GM23248 (cell line): ENCODE measurements around the gene PTH. TPM values are rescaled to one million over a fixed set of nuclear protein-coding genes. Genes with fewer than 3 reads are reported as not detected.

ENCODE experiments used
- DNase-seq: peaks from one replicate; pipeline ENCODE4 v3.0.0-alpha.2; 2015
- H2AFZ ChIP-seq: fragments of 200-600 bp; sonication (generic); 2 replicates; pipeline ENCODE4 v1.6.1; 2016; ENCODE audit warnings: antibody characterized with exemption
- H3F3A ChIP-seq: fragments of 200-600 bp; sonication (generic); 2 replicates; pipeline ENCODE4 v1.6.1; 2016; ENCODE audit warnings: mild to moderate bottlenecking, antibody characterized with exemption, mixed run types; ENCODE audit not compliant: insufficient read depth
- H3K27ac ChIP-seq: fragments of 200-600 bp; sonication (generic); 2 replicates; pipeline ENCODE4 v1.5.1; 2016; ENCODE audit warnings: mild to moderate bottlenecking
- H3K27me3 ChIP-seq: fragments of 200-600 bp; sonication (generic); replicated peaks from 2 replicates; pipeline ENCODE4 v1.6.1; 2016; ENCODE audit warnings: mild to moderate bottlenecking; ENCODE audit not compliant: insufficient read depth
- H3K36me3 ChIP-seq: fragments of 200-600 bp; sonication (generic); 2 replicates; pipeline ENCODE4 v1.6.1; 2016; ENCODE audit warnings: low read depth, mild to moderate bottlenecking
- H3K4me1 ChIP-seq: fragments of 200-600 bp; sonication (generic); 2 replicates; pipeline ENCODE4 v1.6.1; 2016; ENCODE audit warnings: mild to moderate bottlenecking; ENCODE audit not compliant: insufficient read depth
- H3K4me2 ChIP-seq: fragments of 200-600 bp; sonication (generic); one replicate; pipeline ENCODE4 v1.6.1; 2016; ENCODE audit warnings: mild to moderate bottlenecking; ENCODE audit not compliant: unreplicated experiment
- H3K4me3 ChIP-seq: fragments of 200-600 bp; sonication (generic); 2 replicates; pipeline ENCODE4 v1.5.1; 2016; ENCODE audit warnings: mild to moderate bottlenecking
- H3K79me2 ChIP-seq: fragments of 200-600 bp; sonication (generic); 2 replicates; pipeline ENCODE4 v1.6.1; 2016; ENCODE audit warnings: mild to moderate bottlenecking; ENCODE audit not compliant: insufficient read depth
- H3K9ac ChIP-seq: fragments of 200-600 bp; sonication (generic); 2 replicates; pipeline ENCODE4 v1.6.1; 2016; ENCODE audit warnings: mild to moderate bottlenecking
- H3K9me2 ChIP-seq: fragments of 200-600 bp; sonication (generic); 2 replicates; pipeline ENCODE4 v1.6.1; 2016; ENCODE audit warnings: mixed run types, mild to moderate bottlenecking, moderate library complexity; ENCODE audit not compliant: insufficient read depth
- H3K9me3 ChIP-seq: fragments of 200-600 bp; sonication (generic); one replicate; pipeline ENCODE4 v1.6.1; 2017; ENCODE audit warnings: low read depth
- H4K20me1 ChIP-seq: fragments of 200-600 bp; sonication (generic); 2 replicates; pipeline ENCODE4 v1.6.0; 2016; ENCODE audit not compliant: insufficient read depth
- EZH2 ChIP-seq: fragments of 200-600 bp; sonication (generic); IDR thresholded peaks from 2 replicates; pipeline ENCODE4 v1.6.1; 2018; ENCODE audit warnings: antibody characterized with exemption, mild to moderate bottlenecking; ENCODE audit not compliant: insufficient read depth, poor library complexity, severe bottlenecking
- EZH2phosphoT487 ChIP-seq: fragments of 200-600 bp; sonication (generic); IDR thresholded peaks from 2 replicates; pipeline ENCODE4 v1.6.1; 2018; ENCODE audit warnings: antibody characterized with exemption, moderate library complexity, mild to moderate bottlenecking, low read depth; ENCODE audit not compliant: insufficient read depth
- WGBS, 2 experiments: methylation state at CpG; one replicate each; pipeline ENCODE4 v1.1.6; 2015 to 2017; ENCODE audit warnings: low lambda C conversion rate in 2 of 2, low coverage in 1 of 2; ENCODE audit errors: missing lambda C conversion rate in 2 of 2; 5-methylcytosine and 5-hydroxymethylcytosine counted together
- in situ Hi-C: fragments of 300-500 bp; cut with MboI; formaldehyde crosslinking; loops from 2 replicates; pipeline ENCODE4 v1.15.0; 2020
- polyA plus RNA-seq: library from polyadenylated mRNA; unstranded; fragments of >200 nt; fragmentation: Nextera tagmentation; extraction: Ambion mirVana; gene quantifications from 2 replicates; pipeline ENCODE4 v1.2.1, GENCODE V29; 2016
- total RNA-seq: library from RNA; depleted of rRNA; stranded (reverse); fragments of >200 nt; shearing (Covaris generic); gene quantifications from 2 replicates; pipeline ENCODE4 v1.2.3, GENCODE V29; 2014

The PTH gene
- total and polyA plus RNA-seq, 2 experiments from 2014 or later: not detected

GRCh38 chr11:13503393-13503792 lies 7.6 kb upstream of the PTH start:
- Histone ChIP-seq H3K9me3 (no peaks in the 10 kb centered on the region), H3K79me2 (no peaks in the 10 kb centered on the region), H2AFZ (no peak overlapping the region), H4K20me1 (no peaks in the 10 kb centered on the region), H3K4me2 (no peak overlapping the region), H3K36me3 (no peaks in the 10 kb centered on the region), H3K9me2 (no peaks in the 10 kb centered on the region), H3K27ac (no peak overlapping the region), H3F3A (no peaks in the 10 kb centered on the region), H3K9ac (no peak overlapping the region), H3K27me3 (peaks cover 4% of the 10 kb centered on the region; the same call in 1 of the 2 replicates), H3K4me1 (no peaks in the 10 kb centered on the region), H3K4me3 (no peak overlapping the region)
- in situ Hi-C loops: no loop called here
- no peak for DNase-seq
- TF ChIP-seq EZH2phosphoT487 (no peak), EZH2 (no peak)
- 24 to 26% methylated on average over 1 of the region's 1 CpG for WGBS, 2 experiments

- H3K4me3 ChIP-seq: no peak overlapping the region
- in situ Hi-C loops: no loop called here
- TF ChIP-seq EZH2: no peak
- TF ChIP-seq EZH2phosphoT487: no peak
Measured at GRCh38 chr11:13502492-13502891, 6.7 kb upstream of the PTH start.

GRCh38 chr11:13494051-13494450 lies 1.7 kb downstream of the PTH start:
- H3K9me3 ChIP-seq: no peaks in the 10 kb centered on the region
- no peaks in the 10 kb centered on the region for H3K79me2 ChIP-seq
- 14% methylated on average over 3 of the region's 3 CpGs for WGBS, 2 experiments
- H3K27me3 ChIP-seq: 0 out of 2 replicates have a peak, but pooled peaks cover 3% of the 10 kb centered on the region
- no peak overlapping the region for H3K27ac ChIP-seq
- H3K9me2 ChIP-seq: no peaks in the 10 kb centered on the region
- in situ Hi-C loops: no loop called here
- H3K9ac ChIP-seq: no peak overlapping the region
- no peak overlapping the region for H2AFZ ChIP-seq
- H4K20me1 ChIP-seq: no peaks in the 10 kb centered on the region
- H3F3A ChIP-seq: no peaks in the 10 kb centered on the region
- H3K4me3 ChIP-seq: no peak overlapping the region
- no peaks in the 10 kb centered on the region for H3K4me1 ChIP-seq
- no peak overlapping the region for H3K4me2 ChIP-seq
- TF ChIP-seq EZH2: no peak
- no peak for TF ChIP-seq EZH2phosphoT487
- H3K36me3 ChIP-seq: no peaks in the 10 kb centered on the region
- peak; percentile 2 for DNase-seq

More at GRCh38 chr11:13502492-13502891, 6.7 kb upstream of the PTH start:
- no peaks in the 10 kb centered on the region for H3K9me2 ChIP-seq
- H4K20me1 ChIP-seq: no peaks in the 10 kb centered on the region
- H3K36me3 ChIP-seq: no peaks in the 10 kb centered on the region
- no peaks in the 10 kb centered on the region for H3F3A ChIP-seq
- no peak overlapping the region for H2AFZ ChIP-seq
- H3K4me1 ChIP-seq: no peaks in the 10 kb centered on the region
- H3K27ac ChIP-seq: no peak overlapping the region
- 6 to 7% methylated on average over 1 of the region's 1 CpG for WGBS, 2 experiments
- peaks cover 4% of the 10 kb centered on the region; the same call in 1 of the 2 replicates for H3K27me3 ChIP-seq
- no peaks in the 10 kb centered on the region for H3K79me2 ChIP-seq
- H3K9ac ChIP-seq: no peak overlapping the region
- H3K9me3 ChIP-seq: no peaks in the 10 kb centered on the region
- H3K4me2 ChIP-seq: no peak overlapping the region
- no peak for DNase-seq

- Histone ChIP-seq H3K4me3 (peak overlapping the region; percentile 68), H4K20me1 (no peaks in the 10 kb centered on the region), H3F3A (no peaks in the 10 kb centered on the region), H3K36me3 (no peaks in the 10 kb centered on the region), H3K9me2 (no peaks in the 10 kb centered on the region), H3K27ac (no peak overlapping the region), H3K4me1 (no peaks in the 10 kb centered on the region), H2AFZ (peak overlapping the region; percentile 79), H3K27me3 (no peaks in the 10 kb centered on the region), H3K79me2 (no peaks in the 10 kb centered on the region), H3K9me3 (no peaks in the 10 kb centered on the region), H3K9ac (peak overlapping the region; percentile 45; the same call in 1 of the 2 replicates), H3K4me2 (peak overlapping the region; percentile 39)
- TF ChIP-seq EZH2phosphoT487 (no peak), EZH2 (no peak)
- in situ Hi-C loops: no loop called here
- 41 to 47% methylated on average over 5 of the region's 5 CpGs for WGBS, 2 experiments
- peak; percentile 49 for DNase-seq
Measured at GRCh38 chr11:13487661-13488030, 8.2 kb downstream of the PTH start.
